GM19035 (cell line): ENCODE data around the gene CCS.
"Not testable (repeated sequence)": the region's sequence is repeated elsewhere in the genome, so short reads cannot be mapped to it uniquely, and the experiment has no call there.

ENCODE experiments used
- ATAC-seq: cut with Tn5 transposase; IDR thresholded peaks from one replicate; pipeline ENCODE4 v1.9.1; 2021; ENCODE audit not compliant: unreplicated experiment

The CCS gene

GRCh38 chr11:66589996-66590675 lies 2.8 kb upstream of the CCS start:
- no peak for ATAC-seq

GRCh38 chr11:66591175-66591574 lies 1.8 kb upstream of the CCS start:
- no peak for ATAC-seq

- no peak for ATAC-seq
Measured at GRCh38 chr11:66593303-66593635, 284 bp downstream of the CCS start.

GRCh38 chr11:66593650-66594049 lies 665 bp downstream of the CCS start:
- ATAC-seq, result no peak

- no peak for ATAC-seq
Measured at GRCh38 chr11:66595245-66595904, 2.4 kb downstream of the CCS start.

- ATAC-seq, result no peak
Measured at GRCh38 chr11:66598993-66599392, 6.0 kb downstream of the CCS start.

GRCh38 chr11:66600219-66600618 lies 7.2 kb downstream of the CCS start:
- no peak for ATAC-seq

- ATAC-seq, result no peak
Measured at GRCh38 chr11:66600631-66601233, 7.7 kb downstream of the CCS start.

- no peak for ATAC-seq
Measured at GRCh38 chr11:66603072-66603471, 10.1 kb downstream of the CCS start.

GRCh38 chr11:66604155-66604554 lies 11.2 kb downstream of the CCS start:
- no peak for ATAC-seq

- not testable (repeated sequence) for ATAC-seq
Measured at GRCh38 chr11:66606608-66607007, 13.6 kb downstream of the CCS start.

- ATAC-seq, result no peak
Measured at GRCh38 chr11:66607126-66607834, 14.3 kb downstream of the CCS start.

GRCh38 chr11:66609721-66610617 lies 17.0 kb downstream of the CCS start:
- ATAC-seq, result no peak

GRCh38 chr11:66612458-66612857 lies 19.5 kb downstream of the CCS start:
- ATAC-seq, result no peak

GRCh38 chr11:66614073-66614472 lies 21.1 kb downstream of the CCS start:
- ATAC-seq, result no peak

GRCh38 chr11:66616379-66617154 lies 23.6 kb downstream of the CCS start, which contains the start of gene RBM14:
RBM14 (plus strand) TSS chr11:66616630; CDS start chr11:66616721, 91 bp downstream.
- peak; percentile 89 for ATAC-seq

GRCh38 chr11:66617155-66617834 lies 24.3 kb downstream of the CCS start:
- no peak for ATAC-seq

- ATAC-seq, result no peak
Measured at GRCh38 chr11:66619080-66619554, 26.1 kb downstream of the CCS start.

- no peak for ATAC-seq
Measured at GRCh38 chr11:66624450-66624849, 31.5 kb downstream of the CCS start.
